HepG2 (cell line): ENCODE results near the gene SLC16A5. TPM values are rescaled to one million over a fixed set of nuclear protein-coding genes. Genes with fewer than 3 reads are reported as not detected.

ENCODE experiments used
- MZF1 ChIP-seq: sonication (generic); formaldehyde crosslinking; IDR thresholded peaks from 2 replicates; pipeline ENCODE4 v1.8.1; 2023; ENCODE audit warnings: mild to moderate bottlenecking, missing genetic modification reagents, borderline replicate concordance
- NFE2L2 ChIP-seq: fragments of 150-350 bp; IDR thresholded peaks from 2 replicates; pipeline ENCODE4 v1.6.1; 2014; ENCODE audit warnings: low read length
- ZNF7 ChIP-seq: IDR thresholded peaks from 2 replicates; pipeline ENCODE4 v1.6.1; 2016; ENCODE audit warnings: missing biosample characterization, missing genetic modification reagents
- ZNF766 ChIP-seq: sonication (generic); formaldehyde crosslinking; IDR thresholded peaks from 2 replicates; pipeline ENCODE4 v1.5.0; 2020; ENCODE audit warnings: missing genetic modification reagents, borderline replicate concordance
- polyA plus RNA-seq, 8 experiments: library from polyadenylated mRNA; depleted of rRNA in 3 of 8; stranded (reverse) in 7 of 8; unstranded in 1 of 8; fragments of >200 nt; fragmentation: Illumina TruSeq in 4 of 8; extraction: Trizol in 4 of 8; gene quantifications; 2 replicates each; pipeline versions ENCODE4 v1.2.1 to v1.2.3, GENCODE V29; 2011 to 2016; ENCODE audit warnings: low read depth in 4 of 8, missing spikeins in 1 of 8, mixed read lengths in 1 of 8; ENCODE audit not compliant: insufficient read depth in 1 of 8
- total RNA-seq, 5 experiments: library from RNA; depleted of rRNA; stranded (reverse); fragments of >200 nt; fragmentation: Illumina TruSeq; extraction: Trizol; gene quantifications; 2 replicates each; pipeline ENCODE4 v1.2.3, GENCODE V29; 2016; ENCODE audit warnings: low read depth in 1 of 5
- TF ChIP-seq, protein P1 (sequence below): sonication (generic); formaldehyde crosslinking; IDR thresholded peaks from 2 replicates; pipeline ENCODE4 v1.5.1; 2020; ENCODE audit warnings: mild to moderate bottlenecking, missing genetic modification reagents, moderate library complexity
- TF ChIP-seq, protein P2 (sequence below): sonication (generic); formaldehyde crosslinking; IDR thresholded peaks from 2 replicates; pipeline ENCODE4 v1.9.0; 2021; ENCODE audit warnings: mild to moderate bottlenecking, missing genetic modification reagents
- TF ChIP-seq, protein P3 (sequence below): IDR thresholded peaks from 2 replicates; pipeline ENCODE4 v1.6.1; 2016; ENCODE audit warnings: missing biosample characterization, missing genetic modification reagents, low read depth
- TF ChIP-seq, protein P4 (sequence below): sonication (generic); formaldehyde crosslinking; IDR thresholded peaks from 2 replicates; pipeline ENCODE4 v1.4.0; 2020; ENCODE audit warnings: mild to moderate bottlenecking, missing genetic modification reagents

The SLC16A5 gene
- total and polyA plus RNA-seq, 2 of the 13 experiments (the other 11 are each of a cell fraction or from before 2014, with no cell fraction given) = 0.69 to 5.6 TPM

DNA sequence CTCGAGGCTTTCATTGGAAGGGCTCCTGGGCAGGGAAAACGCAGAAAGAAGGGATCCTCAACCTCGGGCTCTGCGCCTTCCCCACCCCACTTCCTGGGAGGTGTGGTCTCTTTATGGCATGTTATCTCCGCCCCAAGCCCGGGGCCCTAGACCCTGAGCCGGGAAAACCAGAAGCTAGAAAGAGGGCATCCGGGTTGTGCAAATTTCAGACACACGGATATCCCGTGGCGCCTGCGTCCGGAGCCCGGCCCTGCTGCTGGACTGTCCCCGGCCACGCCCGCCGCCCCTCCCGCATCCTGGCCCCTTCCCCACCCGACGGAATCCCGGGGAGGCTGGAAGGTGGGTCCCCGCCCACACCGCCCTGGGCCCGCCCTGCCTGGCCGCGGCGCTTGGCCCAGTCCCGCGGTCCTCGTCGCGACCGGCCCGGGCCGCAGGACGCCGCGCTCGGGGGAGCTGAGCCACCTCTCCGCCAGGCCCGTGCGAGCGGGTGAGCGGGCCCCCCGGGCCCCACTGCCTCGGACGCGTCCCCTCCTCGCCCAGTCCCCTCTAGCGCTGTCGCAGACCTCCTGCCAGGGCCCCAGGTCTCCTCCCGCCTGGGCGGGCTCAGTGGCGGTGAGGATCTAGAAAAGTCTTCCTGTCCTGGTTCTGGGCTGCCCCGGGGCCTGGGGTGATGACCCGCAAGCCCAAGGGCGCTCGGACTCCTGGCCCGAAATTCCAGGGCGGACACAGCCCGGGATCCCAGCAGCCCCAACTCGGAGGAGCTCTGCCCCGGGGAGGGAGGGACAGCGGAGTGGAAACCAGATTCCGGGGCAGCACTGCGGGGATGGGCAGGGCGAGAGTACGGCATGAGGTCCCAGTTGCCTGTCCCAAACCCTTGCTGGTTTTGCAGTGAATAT lies at the start of gene SLC16A5 (continued):
- TF ChIP-seq, protein P1, sequence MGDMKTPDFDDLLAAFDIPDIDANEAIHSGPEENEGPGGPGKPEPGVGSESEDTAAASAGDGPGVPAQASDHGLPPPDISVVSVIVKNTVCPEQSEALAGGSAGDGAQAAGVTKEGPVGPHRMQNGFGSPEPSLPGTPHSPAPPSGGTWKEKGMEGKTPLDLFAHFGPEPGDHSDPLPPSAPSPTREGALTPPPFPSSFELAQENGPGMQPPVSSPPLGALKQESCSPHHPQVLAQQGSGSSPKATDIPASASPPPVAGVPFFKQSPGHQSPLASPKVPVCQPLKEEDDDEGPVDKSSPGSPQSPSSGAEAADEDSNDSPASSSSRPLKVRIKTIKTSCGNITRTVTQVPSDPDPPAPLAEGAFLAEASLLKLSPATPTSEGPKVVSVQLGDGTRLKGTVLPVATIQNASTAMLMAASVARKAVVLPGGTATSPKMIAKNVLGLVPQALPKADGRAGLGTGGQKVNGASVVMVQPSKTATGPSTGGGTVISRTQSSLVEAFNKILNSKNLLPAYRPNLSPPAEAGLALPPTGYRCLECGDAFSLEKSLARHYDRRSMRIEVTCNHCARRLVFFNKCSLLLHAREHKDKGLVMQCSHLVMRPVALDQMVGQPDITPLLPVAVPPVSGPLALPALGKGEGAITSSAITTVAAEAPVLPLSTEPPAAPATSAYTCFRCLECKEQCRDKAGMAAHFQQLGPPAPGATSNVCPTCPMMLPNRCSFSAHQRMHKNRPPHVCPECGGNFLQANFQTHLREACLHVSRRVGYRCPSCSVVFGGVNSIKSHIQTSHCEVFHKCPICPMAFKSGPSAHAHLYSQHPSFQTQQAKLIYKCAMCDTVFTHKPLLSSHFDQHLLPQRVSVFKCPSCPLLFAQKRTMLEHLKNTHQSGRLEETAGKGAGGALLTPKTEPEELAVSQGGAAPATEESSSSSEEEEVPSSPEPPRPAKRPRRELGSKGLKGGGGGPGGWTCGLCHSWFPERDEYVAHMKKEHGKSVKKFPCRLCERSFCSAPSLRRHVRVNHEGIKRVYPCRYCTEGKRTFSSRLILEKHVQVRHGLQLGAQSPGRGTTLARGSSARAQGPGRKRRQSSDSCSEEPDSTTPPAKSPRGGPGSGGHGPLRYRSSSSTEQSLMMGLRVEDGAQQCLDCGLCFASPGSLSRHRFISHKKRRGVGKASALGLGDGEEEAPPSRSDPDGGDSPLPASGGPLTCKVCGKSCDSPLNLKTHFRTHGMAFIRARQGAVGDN (CRISPR knock-in tag) = peak; percentile 72
- TF ChIP-seq, protein P2, sequence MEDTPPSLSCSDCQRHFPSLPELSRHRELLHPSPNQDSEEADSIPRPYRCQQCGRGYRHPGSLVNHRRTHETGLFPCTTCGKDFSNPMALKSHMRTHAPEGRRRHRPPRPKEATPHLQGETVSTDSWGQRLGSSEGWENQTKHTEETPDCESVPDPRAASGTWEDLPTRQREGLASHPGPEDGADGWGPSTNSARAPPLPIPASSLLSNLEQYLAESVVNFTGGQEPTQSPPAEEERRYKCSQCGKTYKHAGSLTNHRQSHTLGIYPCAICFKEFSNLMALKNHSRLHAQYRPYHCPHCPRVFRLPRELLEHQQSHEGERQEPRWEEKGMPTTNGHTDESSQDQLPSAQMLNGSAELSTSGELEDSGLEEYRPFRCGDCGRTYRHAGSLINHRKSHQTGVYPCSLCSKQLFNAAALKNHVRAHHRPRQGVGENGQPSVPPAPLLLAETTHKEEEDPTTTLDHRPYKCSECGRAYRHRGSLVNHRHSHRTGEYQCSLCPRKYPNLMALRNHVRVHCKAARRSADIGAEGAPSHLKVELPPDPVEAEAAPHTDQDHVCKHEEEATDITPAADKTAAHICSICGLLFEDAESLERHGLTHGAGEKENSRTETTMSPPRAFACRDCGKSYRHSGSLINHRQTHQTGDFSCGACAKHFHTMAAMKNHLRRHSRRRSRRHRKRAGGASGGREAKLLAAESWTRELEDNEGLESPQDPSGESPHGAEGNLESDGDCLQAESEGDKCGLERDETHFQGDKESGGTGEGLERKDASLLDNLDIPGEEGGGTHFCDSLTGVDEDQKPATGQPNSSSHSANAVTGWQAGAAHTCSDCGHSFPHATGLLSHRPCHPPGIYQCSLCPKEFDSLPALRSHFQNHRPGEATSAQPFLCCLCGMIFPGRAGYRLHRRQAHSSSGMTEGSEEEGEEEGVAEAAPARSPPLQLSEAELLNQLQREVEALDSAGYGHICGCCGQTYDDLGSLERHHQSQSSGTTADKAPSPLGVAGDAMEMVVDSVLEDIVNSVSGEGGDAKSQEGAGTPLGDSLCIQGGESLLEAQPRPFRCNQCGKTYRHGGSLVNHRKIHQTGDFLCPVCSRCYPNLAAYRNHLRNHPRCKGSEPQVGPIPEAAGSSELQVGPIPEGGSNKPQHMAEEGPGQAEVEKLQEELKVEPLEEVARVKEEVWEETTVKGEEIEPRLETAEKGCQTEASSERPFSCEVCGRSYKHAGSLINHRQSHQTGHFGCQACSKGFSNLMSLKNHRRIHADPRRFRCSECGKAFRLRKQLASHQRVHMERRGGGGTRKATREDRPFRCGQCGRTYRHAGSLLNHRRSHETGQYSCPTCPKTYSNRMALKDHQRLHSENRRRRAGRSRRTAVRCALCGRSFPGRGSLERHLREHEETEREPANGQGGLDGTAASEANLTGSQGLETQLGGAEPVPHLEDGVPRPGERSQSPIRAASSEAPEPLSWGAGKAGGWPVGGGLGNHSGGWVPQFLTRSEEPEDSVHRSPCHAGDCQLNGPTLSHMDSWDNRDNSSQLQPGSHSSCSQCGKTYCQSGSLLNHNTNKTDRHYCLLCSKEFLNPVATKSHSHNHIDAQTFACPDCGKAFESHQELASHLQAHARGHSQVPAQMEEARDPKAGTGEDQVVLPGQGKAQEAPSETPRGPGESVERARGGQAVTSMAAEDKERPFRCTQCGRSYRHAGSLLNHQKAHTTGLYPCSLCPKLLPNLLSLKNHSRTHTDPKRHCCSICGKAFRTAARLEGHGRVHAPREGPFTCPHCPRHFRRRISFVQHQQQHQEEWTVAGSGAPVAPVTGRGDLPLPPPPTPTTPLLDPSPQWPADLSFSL (CRISPR knock-in tag) = 0 out of 2 replicates have a peak, but pooled peaks have one; percentile 17
- TF ChIP-seq, protein P3, sequence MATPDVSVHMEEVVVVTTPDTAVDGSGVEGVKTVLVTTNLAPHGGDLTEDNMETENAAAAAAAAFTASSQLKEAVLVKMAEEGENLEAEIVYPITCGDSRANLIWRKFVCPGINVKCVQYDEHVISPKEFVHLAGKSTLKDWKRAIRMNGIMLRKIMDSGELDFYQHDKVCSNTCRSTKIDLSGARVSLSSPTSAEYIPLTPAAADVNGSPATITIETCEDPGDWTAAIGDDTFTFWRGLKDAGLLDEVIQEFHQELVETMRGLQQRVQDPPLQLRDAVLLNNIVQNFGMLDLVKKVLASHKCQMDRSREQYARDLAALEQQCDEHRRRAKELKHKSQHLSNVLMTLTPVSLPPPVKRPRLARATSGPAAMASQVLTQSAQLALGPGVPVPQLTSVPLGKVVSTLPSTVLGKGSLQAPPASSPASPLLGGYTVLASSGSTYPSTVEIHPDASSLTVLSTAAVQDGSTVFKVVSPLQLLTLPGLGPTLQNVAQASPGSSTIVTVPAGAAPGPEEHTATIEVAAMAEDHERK (CRISPR knock-in tag) = no peak
- TF ChIP-seq, protein P4, sequence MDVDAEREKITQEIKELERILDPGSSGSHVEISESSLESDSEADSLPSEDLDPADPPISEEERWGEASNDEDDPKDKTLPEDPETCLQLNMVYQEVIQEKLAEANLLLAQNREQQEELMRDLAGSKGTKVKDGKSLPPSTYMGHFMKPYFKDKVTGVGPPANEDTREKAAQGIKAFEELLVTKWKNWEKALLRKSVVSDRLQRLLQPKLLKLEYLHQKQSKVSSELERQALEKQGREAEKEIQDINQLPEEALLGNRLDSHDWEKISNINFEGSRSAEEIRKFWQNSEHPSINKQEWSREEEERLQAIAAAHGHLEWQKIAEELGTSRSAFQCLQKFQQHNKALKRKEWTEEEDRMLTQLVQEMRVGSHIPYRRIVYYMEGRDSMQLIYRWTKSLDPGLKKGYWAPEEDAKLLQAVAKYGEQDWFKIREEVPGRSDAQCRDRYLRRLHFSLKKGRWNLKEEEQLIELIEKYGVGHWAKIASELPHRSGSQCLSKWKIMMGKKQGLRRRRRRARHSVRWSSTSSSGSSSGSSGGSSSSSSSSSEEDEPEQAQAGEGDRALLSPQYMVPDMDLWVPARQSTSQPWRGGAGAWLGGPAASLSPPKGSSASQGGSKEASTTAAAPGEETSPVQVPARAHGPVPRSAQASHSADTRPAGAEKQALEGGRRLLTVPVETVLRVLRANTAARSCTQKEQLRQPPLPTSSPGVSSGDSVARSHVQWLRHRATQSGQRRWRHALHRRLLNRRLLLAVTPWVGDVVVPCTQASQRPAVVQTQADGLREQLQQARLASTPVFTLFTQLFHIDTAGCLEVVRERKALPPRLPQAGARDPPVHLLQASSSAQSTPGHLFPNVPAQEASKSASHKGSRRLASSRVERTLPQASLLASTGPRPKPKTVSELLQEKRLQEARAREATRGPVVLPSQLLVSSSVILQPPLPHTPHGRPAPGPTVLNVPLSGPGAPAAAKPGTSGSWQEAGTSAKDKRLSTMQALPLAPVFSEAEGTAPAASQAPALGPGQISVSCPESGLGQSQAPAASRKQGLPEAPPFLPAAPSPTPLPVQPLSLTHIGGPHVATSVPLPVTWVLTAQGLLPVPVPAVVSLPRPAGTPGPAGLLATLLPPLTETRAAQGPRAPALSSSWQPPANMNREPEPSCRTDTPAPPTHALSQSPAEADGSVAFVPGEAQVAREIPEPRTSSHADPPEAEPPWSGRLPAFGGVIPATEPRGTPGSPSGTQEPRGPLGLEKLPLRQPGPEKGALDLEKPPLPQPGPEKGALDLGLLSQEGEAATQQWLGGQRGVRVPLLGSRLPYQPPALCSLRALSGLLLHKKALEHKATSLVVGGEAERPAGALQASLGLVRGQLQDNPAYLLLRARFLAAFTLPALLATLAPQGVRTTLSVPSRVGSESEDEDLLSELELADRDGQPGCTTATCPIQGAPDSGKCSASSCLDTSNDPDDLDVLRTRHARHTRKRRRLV (CRISPR knock-in tag) = no peak; the same call in 1 of the 2 replicates
- TF ChIP-seq ZNF7 (CRISPR knock-in tag) (no peak), ZNF766 (CRISPR knock-in tag) (peak; percentile 68; the same call in 1 of the 2 replicates), NFE2L2 (no peak), MZF1 (CRISPR knock-in tag) (no peak; the same call in 1 of the 2 replicates)
